AG04450 (cell line): ENCODE measurements around the gene SLC6A17. TPM values are rescaled to one million over a fixed set of nuclear protein-coding genes. Genes with fewer than 3 reads are reported as not detected.
A peak's percentile ranks its signal among the peaks of the same experiment; 100 is the strongest.

Experiments
- CTCF ChIA-PET: fragments of 300-600, 350-600 bp; formaldehyde crosslinking; extraction: SDS; loops from one replicate; lab custom pipeline; 2022; ENCODE audit warnings: antibody characterized with exemption, inconsistent platforms; lab: Charles Lee
- POLR2A ChIA-PET: fragments of 350-600 bp; formaldehyde crosslinking; extraction: SDS; loops from one replicate; lab custom pipeline; 2021; ENCODE audit warnings: antibody characterized with exemption, inconsistent platforms; lab: Yijun Ruan, JAX
- DNase-seq: peaks from one replicate; pipeline ENCODE4 v3.0.0-alpha.2; 2011; ENCODE audit warnings: low read depth, low spot score
- H3K27ac ChIP-seq: one replicate; pipeline ENCODE4 v1.5.1; 2012; ENCODE audit warnings: low read depth, low read length, control low read depth
- H3K27me3 ChIP-seq: one replicate; pipeline ENCODE4 v1.6.0; 2012; ENCODE audit warnings: low read length; ENCODE audit not compliant: control insufficient read depth, insufficient read depth
- H3K4me3 ChIP-seq: 2 replicates; pipeline ENCODE4 v1.5.1; 2011; ENCODE audit warnings: mild to moderate bottlenecking, low read depth, low read length, control low read depth
- H3K9me3 ChIP-seq: 2 replicates; pipeline ENCODE4 v1.5.1; 2012; ENCODE audit warnings: low read length; ENCODE audit not compliant: control insufficient read depth, insufficient read depth
- polyA plus RNA-seq: library from polyadenylated mRNA; depleted of rRNA; stranded (reverse); fragments of >200 nt; gene quantifications from 2 replicates; pipeline ENCODE4 v1.2.3, GENCODE V29; 2011
- TF ChIP-seq, protein P1 (sequence below): IDR thresholded peaks from 2 replicates; pipeline ENCODE4 v1.5.1; 2011; ENCODE audit warnings: low read depth, low read length, control low read depth, inconsistent platforms

SLC6A17 gene
- polyA plus RNA-seq, 1 experiment: 0.05 TPM

DNA sequence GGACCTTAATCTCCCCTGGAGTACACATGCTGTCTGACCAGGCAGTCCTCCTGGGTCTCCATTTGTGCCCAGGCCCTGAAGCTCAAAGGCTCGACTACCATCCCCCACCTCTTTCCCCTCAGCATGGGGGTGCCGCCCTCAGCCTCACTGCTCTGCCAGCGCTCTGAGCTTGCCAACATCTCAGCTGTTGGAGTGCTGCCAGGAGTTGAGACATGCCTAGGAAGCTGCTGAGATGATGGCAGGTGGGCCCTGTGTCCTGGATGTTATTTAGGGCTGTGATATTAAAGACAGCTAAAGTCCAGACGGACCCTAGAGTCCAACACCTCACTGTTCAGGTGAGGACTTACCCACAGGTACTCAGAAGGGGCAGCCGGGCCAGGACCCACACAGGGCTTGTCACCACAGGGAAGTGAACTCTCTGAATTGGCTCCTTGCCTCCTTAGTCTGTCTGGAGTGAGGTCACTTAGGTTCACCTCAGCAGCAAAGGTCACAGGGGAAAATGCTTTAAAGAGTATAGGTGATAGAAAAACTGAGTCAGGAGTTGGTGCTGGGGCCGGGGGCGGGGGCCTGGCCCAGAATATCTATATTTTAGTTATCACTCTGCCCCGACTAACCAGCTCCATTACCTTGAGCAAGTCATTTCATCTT lies 40.1 kb downstream of the SLC6A17 start:
- Histone ChIP-seq H3K9me3 (no peaks in the 10 kb centered on the region; the same call in 1 of the 2 replicates), H3K4me3 (no peak overlapping the region), H3K27me3 (peaks cover 7% of the 10 kb centered on the region), H3K27ac (no peak overlapping the region)
- POLR2A ChIA-PET: no interaction called here
- DNase-seq: no peak
- CTCF ChIA-PET: interaction anchor here (0.8 to 2.5 kb wide), 5 partner anchors 12 to 305 kb away, joined by 3 to 12 read pairs (median 5); no protein-coding TSS in a partner anchor
- TF ChIP-seq, protein P1, sequence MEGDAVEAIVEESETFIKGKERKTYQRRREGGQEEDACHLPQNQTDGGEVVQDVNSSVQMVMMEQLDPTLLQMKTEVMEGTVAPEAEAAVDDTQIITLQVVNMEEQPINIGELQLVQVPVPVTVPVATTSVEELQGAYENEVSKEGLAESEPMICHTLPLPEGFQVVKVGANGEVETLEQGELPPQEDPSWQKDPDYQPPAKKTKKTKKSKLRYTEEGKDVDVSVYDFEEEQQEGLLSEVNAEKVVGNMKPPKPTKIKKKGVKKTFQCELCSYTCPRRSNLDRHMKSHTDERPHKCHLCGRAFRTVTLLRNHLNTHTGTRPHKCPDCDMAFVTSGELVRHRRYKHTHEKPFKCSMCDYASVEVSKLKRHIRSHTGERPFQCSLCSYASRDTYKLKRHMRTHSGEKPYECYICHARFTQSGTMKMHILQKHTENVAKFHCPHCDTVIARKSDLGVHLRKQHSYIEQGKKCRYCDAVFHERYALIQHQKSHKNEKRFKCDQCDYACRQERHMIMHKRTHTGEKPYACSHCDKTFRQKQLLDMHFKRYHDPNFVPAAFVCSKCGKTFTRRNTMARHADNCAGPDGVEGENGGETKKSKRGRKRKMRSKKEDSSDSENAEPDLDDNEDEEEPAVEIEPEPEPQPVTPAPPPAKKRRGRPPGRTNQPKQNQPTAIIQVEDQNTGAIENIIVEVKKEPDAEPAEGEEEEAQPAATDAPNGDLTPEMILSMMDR: no peak

DNA sequence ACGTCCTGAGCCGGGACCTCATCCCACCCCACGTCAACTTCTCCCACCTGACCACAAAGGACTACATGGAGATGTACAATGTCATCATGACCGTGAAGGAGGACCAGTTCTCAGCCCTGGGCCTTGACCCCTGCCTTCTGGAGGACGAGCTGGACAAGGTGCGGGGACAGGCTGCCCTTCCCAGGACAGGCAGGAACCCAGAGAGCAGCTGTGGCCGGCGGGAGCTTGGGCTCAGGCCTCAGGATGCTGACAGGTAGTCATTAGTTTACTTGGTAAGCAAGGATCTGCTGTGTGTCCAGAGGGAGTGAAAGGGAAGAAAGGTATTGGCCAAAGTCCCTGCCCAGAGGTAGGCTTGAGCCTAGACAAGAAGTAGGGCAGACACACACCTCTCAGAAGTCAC lies 42.2 kb downstream of the SLC6A17 start:
- CTCF ChIA-PET: interaction anchor here (2.1 to 3.2 kb wide), 4 partner anchors 10 to 268 kb away, joined by 9 to 16 read pairs (median 12); no protein-coding TSS in a partner anchor
- Histone ChIP-seq H3K27ac (no peak overlapping the region), H3K9me3 (no peaks in the 10 kb centered on the region; the same call in 1 of the 2 replicates), H3K4me3 (no peak overlapping the region), H3K27me3 (peaks cover 4% of the 10 kb centered on the region)
- DNase-seq: no peak
- TF ChIP-seq, protein P1: no peak
- POLR2A ChIA-PET: no interaction called here

DNA sequence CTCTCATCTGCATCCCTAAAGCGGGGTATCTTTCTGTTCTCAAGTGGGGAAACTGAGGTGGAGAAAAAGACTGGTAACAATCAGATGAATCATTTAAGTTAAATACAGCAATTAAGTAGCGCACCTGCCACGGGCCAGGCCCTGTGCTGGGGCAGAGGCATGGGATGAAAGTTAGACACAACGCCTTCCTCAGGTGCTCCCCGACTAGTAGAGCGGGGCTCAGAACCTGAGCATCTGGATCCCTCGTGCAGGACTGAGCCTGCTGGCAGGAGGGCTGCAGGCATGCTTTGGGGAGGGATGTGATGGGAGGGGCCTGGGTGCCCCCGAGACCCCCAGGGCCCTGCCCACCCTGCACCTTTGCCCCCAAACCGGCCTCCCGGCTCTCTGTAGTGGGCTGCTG lies 44.9 kb downstream of the SLC6A17 start:
- no peak for DNase-seq
- TF ChIP-seq, protein P1: no peak
- POLR2A ChIA-PET: no interaction called here

DNA sequence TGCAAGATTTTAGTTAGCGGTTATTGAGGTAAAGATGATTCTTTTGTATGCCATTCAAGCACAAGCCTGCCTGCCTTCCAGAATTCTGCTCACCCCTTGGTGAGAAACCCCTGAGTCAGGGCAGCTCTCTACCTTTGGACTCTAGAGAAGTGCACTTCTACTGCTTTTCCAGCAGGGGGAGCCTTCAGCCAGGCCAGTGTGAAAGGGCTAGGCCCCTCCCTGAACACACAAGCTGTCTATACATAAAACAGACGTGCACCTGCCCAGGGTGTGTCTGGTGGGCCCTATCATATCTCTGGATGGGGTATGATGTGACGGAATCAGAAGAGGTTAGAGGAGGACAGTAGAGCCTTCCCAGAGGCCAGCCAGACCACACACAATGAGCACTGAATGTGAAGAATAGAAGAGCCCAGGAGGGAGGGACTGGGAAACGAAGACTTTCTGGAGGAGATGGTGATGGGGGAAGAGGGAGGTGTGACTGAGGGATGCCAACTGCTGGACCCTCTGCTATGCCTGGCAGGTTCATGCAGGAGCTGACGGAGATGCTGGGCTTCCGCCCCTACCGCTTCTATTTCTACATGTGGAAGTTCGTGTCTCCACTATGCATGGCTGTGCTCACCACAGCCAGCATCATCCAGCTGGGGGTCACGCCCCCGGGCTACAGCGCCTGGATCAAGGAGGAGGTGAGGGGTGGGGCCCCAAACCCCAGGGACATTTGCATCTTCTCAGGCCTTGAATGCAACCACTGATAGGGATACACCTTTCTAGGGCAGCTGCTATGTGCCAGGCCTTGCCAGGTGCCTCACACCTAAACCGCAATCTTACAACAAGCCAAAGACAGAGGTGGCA lies 46.8 kb downstream of the SLC6A17 start:
- Histone ChIP-seq H3K27ac (no peak overlapping the region), H3K27me3 (peaks cover 3% of the 10 kb centered on the region), H3K9me3 (no peaks in the 10 kb centered on the region; the same call in 1 of the 2 replicates), H3K4me3 (no peak overlapping the region)
- TF ChIP-seq, protein P1: peak; percentile 97
- ChIA-PET CTCF (interaction anchor here (0.6 to 2.9 kb wide), 48 partner anchors 9 to 315 kb away, joined by 3 to 60 read pairs (median 4); partner anchors contain the start of genes KCNC4 and RBM15), POLR2A (no interaction called here)
- DNase-seq: no peak

More for the DNA sequence above, 44.9 kb downstream of the SLC6A17 start:
- Histone ChIP-seq H3K27ac (no peak overlapping the region), H3K4me3 (no peak overlapping the region), H3K9me3 (no peaks in the 10 kb centered on the region; the same call in 1 of the 2 replicates), H3K27me3 (peaks cover under 1% of the 10 kb centered on the region)
- CTCF ChIA-PET: interaction anchor here (2.7 to 3.2 kb wide), 2 partner anchors 13 to 301 kb away, joined by 12 to 58 read pairs; no protein-coding TSS in a partner anchor
